ENCODE results near the gene ZNF813.

- no peak for TF ChIP-seq CTCF (IDR thresholded peaks at IDR 0.05)
- TF ChIP-seq POLR2A (IDR thresholded peaks at IDR 0.05), result no peak
Measured at GRCh38 chr19:53521373-53522202, 54.1 kb downstream of the ZNF813 start.
